ENCODE results near the gene NBPF9. TPM values are rescaled to one million over a fixed set of nuclear protein-coding genes. Genes with fewer than 3 reads are reported as not detected.
"Not testable (repeated sequence)": the region's sequence is repeated elsewhere in the genome, so short reads cannot be mapped to it uniquely, and the experiment has no call there.

NBPF9 gene, protein sequence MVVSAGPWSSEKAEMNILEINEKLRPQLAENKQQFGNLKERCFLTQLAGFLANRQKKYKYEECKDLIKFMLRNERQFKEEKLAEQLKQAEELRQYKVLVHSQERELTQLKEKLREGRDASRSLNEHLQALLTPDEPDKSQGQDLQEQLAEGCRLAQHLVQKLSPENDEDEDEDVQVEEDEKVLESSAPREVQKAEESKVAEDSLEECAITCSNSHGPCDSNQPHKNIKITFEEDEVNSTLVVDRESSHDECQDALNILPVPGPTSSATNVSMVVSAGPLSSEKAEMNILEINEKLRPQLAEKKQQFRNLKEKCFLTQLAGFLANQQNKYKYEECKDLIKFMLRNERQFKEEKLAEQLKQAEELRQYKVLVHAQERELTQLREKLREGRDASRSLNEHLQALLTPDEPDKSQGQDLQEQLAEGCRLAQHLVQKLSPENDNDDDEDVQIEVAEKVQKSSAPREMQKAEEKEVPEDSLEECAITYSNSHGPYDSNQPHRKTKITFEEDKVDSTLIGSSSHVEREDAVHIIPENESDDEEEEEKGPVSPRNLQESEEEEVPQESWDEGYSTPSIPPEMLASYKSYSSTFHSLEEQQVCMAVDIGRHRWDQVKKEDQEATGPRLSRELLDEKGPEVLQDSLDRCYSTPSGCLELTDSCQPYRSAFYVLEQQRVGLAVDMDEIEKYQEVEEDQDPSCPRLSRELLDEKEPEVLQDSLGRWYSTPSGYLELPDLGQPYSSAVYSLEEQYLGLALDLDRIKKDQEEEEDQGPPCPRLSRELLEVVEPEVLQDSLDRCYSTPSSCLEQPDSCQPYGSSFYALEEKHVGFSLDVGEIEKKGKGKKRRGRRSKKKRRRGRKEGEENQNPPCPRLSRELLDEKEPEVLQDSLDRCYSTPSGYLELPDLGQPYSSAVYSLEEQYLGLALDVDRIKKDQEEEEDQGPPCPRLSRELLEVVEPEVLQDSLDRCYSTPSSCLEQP (N-terminal part only)
- 10 to 100 TPM; 13.4 to 20.7 (median 17.6) TPM for total RNA-seq
- long read RNA-seq, donor 1, partial matches to known transcripts: 3 of 12 reads
- long read RNA-seq, donor 1, other reads (novel, unspliced or antisense): 9 of 12 reads
- long read RNA-seq, donor 2: 0 reads

GRCh38 chr1:149103109-149104081 lies at the start of gene NBPF9:
NBPF9 (minus strand) TSS chr1:149103551; CDS start chr1:149082139, 21,412 bp downstream.
- H3K36me3 ChIP-seq (ENCODE audit: low read depth); H3K4me1 ChIP-seq (ENCODE audit: low read depth); H3K4me3 ChIP-seq; H3K9me3 ChIP-seq; intact Hi-C loops (cut with DNase I, micrococcal nuclease): not testable (repeated sequence)
- ATAC-seq: peak; percentile 99
- DNase-seq: peak; percentile 47 to 76 (median 63)

- H3K36me3 ChIP-seq (ENCODE audit: low read depth); ATAC-seq; H3K9me3 ChIP-seq; H3K4me3 ChIP-seq; H3K4me1 ChIP-seq (ENCODE audit: low read depth); intact Hi-C loops (cut with DNase I, micrococcal nuclease); DNase-seq: not testable (repeated sequence)
These were observed 46.6 kb upstream of the NBPF9 start for GRCh38 chr1:149149909-149150308.

GRCh38 chr1:149137585-149137984 lies 34.2 kb upstream of the NBPF9 start:
- H3K9me3 ChIP-seq; ATAC-seq; intact Hi-C loops (cut with DNase I, micrococcal nuclease); H3K36me3 ChIP-seq (ENCODE audit: low read depth); H3K4me3 ChIP-seq; DNase-seq; H3K4me1 ChIP-seq (ENCODE audit: low read depth): not testable (repeated sequence)

DNA sequence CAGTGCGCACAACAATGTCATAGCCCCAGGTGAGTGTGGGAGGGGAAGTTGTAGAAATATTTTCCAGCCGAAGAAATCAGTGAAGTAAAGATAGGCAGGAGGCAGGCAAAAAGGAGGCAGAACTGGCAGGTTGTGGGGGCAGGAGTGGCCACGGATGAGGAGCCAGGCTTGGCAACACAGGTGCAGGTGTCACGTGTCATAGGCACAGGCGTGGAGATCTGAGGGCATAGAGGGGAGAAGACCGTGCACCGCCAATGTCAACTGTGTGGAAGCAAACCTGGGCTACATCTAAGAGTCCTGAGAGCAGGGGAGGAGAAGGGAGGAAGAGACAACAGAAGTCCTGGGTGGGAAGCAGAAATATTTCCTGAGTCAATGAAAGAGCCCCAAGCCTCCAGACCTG lies 27.6 kb upstream of the NBPF9 start:
- ATAC-seq; H3K4me3 ChIP-seq; H3K4me1 ChIP-seq (ENCODE audit: low read depth); H3K36me3 ChIP-seq (ENCODE audit: low read depth); intact Hi-C loops (cut with DNase I, micrococcal nuclease); H3K9me3 ChIP-seq: not testable (repeated sequence)
- peak in 1 of 3 donors; percentile 13 for DNase-seq

GRCh38 chr1:149129245-149129644 lies 25.9 kb upstream of the NBPF9 start:
- intact Hi-C loops (cut with DNase I, micrococcal nuclease); H3K4me1 ChIP-seq (ENCODE audit: low read depth); H3K4me3 ChIP-seq; DNase-seq; H3K36me3 ChIP-seq (ENCODE audit: low read depth); H3K9me3 ChIP-seq: not testable (repeated sequence)
- peak; percentile 31 for ATAC-seq

DNA sequence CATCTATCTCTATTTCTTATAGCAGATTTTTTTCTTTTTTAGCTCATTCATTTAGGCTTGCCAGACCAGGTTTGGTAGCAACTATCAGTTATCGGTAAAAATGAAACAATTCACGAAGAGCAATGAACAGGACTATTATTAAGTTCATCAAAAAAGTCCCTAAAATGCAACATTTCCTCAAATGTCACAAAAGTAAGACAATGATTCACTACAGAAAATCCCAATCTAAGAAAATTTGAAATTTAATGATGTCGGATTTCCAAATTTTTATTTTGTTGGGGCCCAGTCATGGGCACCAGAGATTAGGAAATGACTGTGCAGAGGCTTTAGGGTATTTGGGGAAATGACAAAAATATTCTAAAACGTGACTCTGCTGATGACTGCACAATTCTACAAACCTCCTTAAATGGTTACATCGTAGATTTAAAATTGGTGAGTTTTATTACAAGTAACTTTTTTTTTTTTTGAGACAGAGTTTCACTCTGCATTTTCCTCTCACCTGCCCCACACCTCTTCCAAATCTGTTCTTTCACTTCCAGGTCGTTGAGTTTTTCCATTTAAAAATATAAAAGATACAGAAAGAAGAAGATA lies 23.3 kb upstream of the NBPF9 start:
- ATAC-seq; H3K9me3 ChIP-seq; H3K36me3 ChIP-seq (ENCODE audit: low read depth); DNase-seq; intact Hi-C loops (cut with DNase I, micrococcal nuclease); H3K4me1 ChIP-seq (ENCODE audit: low read depth); H3K4me3 ChIP-seq: not testable (repeated sequence)

DNA sequence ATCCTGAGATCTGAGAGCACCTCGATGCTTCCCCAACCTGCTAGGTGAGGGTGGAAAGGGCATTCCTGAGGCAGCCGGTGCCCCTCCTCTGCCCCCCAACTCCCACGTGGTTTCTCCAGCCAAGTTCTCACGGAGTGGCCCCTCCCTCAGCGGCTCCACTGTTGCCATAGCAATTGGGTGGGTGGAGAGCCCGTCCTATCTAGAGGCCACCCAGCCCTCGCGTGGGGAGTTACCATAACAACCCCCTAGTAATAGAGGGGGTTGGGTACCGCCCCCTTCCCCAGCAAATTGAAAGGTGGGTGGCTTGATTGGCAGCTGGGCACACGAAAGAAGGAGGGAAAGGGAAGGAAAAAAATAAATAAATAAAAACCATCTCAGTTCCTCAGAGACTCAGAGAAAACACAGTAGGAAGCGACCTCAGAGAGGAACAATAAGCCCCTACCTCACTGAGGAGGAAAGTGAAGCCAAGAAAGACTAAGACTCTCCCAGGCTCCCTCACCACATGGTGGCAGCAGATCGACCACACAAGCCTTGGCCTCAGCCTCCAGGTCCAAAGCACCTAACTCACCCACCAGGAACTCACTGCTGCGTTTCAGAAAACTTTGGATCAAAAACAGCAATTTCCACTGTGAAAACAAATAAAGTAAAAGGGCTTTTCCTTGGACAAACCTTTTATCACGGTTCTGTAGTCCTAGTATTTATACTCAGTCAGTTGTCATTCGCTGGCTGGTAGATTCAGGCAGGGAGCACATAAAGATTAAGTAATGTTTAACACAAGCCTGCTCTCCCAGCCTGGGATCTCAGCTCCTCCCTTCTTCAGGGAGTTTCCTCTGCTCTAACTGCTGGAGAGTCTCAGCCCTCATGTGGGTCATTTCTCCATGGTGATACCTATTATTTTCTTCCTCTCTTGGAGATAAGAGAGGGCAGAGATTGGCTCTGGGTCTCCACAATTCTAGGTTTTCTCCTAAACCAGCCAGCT lies 20.9 kb upstream of the NBPF9 start:
- peak; percentile 62 for ATAC-seq
- DNase-seq: peak; percentile 41 to 48 (median 45)

DNA sequence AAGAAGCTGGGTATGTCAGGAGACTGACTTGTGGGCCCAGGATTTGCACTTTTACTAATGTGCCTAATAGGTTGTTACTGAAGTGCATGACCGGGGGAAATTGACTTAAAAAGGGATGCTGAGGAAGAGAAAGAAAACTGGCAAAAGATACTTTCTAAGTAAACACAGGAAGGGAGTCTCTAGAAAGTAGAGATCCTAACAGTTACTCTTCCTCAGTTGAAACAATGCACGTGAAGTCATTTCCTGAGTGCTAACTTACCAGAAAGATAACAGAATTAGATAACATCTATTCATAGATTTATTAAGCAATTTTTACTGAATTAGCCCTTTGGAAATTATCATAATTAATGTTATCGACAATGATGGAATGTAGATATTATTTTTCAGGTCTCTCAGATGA lies 9.5 kb upstream of the NBPF9 start:
- H3K4me3 ChIP-seq; DNase-seq; intact Hi-C loops (cut with DNase I, micrococcal nuclease); ATAC-seq; H3K9me3 ChIP-seq; H3K36me3 ChIP-seq (ENCODE audit: low read depth); H3K4me1 ChIP-seq (ENCODE audit: low read depth): not testable (repeated sequence)

More for the DNA sequence above, 20.9 kb upstream of the NBPF9 start:
- H3K4me3 ChIP-seq; H3K4me1 ChIP-seq (ENCODE audit: low read depth); H3K9me3 ChIP-seq; H3K36me3 ChIP-seq (ENCODE audit: low read depth); intact Hi-C loops (cut with DNase I, micrococcal nuclease): not testable (repeated sequence)

DNA sequence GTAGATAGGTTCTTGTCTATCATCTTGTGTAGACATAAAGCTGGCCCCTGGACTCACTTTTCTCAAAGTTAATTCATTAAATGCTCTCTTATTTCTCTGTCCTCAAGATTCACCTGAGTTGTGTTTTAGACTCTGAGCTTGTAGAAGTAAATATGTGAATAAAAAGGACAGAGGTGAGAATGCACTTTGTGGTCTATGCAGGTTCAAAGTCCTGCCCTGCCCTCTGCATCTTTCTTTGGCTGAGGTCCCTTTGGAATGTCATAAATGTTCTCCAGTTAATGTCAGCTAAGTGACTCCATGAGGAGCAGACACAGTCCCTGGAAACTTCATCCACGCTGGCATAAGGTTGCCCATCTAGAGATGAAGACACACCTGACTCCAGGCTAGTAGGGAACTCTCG lies 7.0 kb upstream of the NBPF9 start:
- intact Hi-C loops (cut with DNase I, micrococcal nuclease); H3K4me3 ChIP-seq; H3K36me3 ChIP-seq (ENCODE audit: low read depth); ATAC-seq; H3K9me3 ChIP-seq; H3K4me1 ChIP-seq (ENCODE audit: low read depth): not testable (repeated sequence)
- peak in 2 of 3 donors; percentile 47 to 67 for DNase-seq

DNA sequence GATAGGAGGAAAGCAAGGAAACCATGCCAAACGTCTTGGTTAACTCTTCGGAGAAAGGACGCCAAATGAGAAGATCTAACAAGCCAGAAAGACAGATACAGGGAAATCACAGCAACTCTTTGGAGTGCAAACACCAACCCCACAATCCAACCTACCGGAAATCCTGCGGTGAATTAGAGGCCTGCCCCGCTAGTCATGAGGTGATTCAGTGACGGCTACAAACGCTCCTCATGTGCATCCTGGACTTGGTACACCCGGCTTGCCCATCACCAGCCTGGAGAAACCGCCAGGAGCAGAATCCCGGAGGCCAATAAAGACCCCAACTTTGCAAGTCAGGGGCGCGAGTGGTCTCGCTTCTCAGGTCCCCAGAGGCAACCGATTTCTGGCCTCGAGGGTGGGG lies 777 bp downstream of the NBPF9 start:
- H3K9me3 ChIP-seq; intact Hi-C loops (cut with DNase I, micrococcal nuclease); H3K4me1 ChIP-seq (ENCODE audit: low read depth); H3K36me3 ChIP-seq (ENCODE audit: low read depth); H3K4me3 ChIP-seq: not testable (repeated sequence)
- ATAC-seq (peak; percentile 79), DNase-seq (peak in 2 of 3 donors; percentile 39 to 42)

DNA sequence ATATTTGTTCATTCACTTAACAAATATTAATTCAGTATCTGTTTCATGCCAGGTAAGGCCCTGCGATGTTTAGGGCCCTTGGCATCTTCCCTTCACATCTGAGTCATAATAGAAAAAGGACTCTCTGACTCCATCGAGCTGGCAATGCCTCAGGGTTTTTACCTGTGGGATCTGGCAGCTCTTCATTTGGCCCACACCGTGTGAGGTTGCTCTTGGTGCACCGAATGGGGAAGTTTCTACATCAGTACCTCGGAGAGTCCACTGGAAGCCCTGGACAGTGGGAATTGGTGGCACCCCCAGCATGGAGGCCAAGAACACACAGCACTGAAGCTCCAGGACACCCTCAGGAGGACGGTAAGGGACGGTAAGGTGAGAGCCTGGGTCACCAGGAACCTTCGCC lies 5.1 kb downstream of the NBPF9 start:
- H3K4me1 ChIP-seq (ENCODE audit: low read depth); H3K36me3 ChIP-seq (ENCODE audit: low read depth); DNase-seq; H3K4me3 ChIP-seq; H3K9me3 ChIP-seq; intact Hi-C loops (cut with DNase I, micrococcal nuclease); ATAC-seq: not testable (repeated sequence)

DNA sequence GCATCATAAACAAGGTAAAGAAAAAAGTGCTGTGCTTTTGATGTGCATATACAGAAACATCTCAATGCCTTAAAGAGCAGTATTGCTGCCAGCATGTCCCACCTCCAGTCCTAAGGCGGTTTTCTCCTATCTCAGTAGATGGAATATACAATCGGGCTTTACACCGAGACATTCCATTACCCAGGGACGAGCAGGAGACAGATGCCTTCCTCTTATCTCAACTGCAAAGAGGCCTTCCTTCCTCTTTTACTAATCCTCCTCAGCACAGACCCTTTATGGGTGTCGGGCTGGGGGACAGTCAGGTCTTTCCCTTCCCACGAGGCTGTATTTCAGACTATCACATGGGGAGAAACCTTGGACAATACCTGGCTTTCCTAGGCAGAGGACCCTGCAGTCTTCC lies 10.2 kb downstream of the NBPF9 start:
- ATAC-seq; H3K4me3 ChIP-seq; H3K9me3 ChIP-seq; DNase-seq; H3K4me1 ChIP-seq (ENCODE audit: low read depth); intact Hi-C loops (cut with DNase I, micrococcal nuclease); H3K36me3 ChIP-seq (ENCODE audit: low read depth): not testable (repeated sequence)

Data from mucosa of descending colon (tissue), 3 donors.